B cell (primary cell): Measurements from ENCODE around the gene ZFAND2A.

Experiments
- EZH2 ChIP-seq: IDR thresholded peaks from 2 replicates; pipeline ENCODE4 v1.6.1; 2012; ENCODE audit warnings: borderline replicate concordance, low read depth, mild to moderate bottlenecking, moderate library complexity, low read length; ENCODE audit not compliant: insufficient read depth, poor library complexity, severe bottlenecking
- TF ChIP-seq, protein P1 (sequence below): fragments of 200-600 bp; IDR thresholded peaks from one replicate; pipeline ENCODE4 v1.8.0; 2022; ENCODE audit warnings: antibody characterized with exemption, mild to moderate bottlenecking

DNA sequence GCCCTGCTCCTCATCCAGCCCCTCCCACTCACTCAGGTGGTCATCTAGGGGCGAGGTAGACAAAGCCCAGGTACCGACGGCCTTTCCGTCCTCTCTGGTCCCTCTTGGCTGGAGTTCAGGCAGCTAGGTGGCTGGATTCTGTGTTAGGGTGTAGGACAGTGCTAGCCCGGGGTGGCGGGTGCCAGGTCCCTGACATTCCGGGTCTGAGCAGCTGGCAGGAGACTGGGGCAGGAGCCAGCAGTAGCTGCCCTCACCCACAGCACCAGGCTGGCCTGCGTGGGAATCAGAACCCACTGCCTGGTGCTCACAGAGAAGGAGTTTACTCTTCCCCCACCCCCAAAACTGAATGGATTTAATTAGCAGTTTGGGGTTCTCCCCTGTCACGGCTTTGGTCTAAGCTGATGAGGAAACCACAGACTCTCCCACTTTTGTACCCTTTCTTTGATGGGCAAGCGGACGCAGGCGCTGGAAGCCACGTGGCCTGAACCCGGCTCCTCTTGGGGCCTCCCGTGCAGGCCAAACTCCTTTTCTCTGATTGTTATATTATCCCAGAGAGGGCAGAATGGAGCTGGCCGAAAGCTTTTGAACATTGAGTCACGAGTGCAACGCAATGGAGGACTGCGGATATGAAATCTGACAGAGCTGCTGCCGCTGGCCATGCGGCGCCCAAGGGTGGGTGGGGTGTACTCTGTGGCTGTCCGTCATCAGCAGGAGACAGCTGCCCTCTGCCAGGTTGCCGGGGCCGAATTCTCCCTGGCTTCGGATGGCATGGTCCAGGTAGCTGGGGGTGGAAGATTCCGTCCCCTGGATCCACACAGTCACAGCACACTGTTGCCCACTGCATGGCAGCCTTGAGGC, 12.9 kb upstream of the ZFAND2A start:
- TF ChIP-seq, protein P1, sequence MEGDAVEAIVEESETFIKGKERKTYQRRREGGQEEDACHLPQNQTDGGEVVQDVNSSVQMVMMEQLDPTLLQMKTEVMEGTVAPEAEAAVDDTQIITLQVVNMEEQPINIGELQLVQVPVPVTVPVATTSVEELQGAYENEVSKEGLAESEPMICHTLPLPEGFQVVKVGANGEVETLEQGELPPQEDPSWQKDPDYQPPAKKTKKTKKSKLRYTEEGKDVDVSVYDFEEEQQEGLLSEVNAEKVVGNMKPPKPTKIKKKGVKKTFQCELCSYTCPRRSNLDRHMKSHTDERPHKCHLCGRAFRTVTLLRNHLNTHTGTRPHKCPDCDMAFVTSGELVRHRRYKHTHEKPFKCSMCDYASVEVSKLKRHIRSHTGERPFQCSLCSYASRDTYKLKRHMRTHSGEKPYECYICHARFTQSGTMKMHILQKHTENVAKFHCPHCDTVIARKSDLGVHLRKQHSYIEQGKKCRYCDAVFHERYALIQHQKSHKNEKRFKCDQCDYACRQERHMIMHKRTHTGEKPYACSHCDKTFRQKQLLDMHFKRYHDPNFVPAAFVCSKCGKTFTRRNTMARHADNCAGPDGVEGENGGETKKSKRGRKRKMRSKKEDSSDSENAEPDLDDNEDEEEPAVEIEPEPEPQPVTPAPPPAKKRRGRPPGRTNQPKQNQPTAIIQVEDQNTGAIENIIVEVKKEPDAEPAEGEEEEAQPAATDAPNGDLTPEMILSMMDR = no peak
- no peak for TF ChIP-seq EZH2
